GM19463 (cell line): ENCODE data around the gene PEX5L.
"Not testable (repeated sequence)": the region's sequence is repeated elsewhere in the genome, so short reads cannot be mapped to it uniquely, and the experiment has no call there.

Experiments used
- ATAC-seq: cut with Tn5 transposase; IDR thresholded peaks from one replicate; pipeline ENCODE4 v1.9.1; 2021; ENCODE audit warnings: mild to moderate bottlenecking, moderate library complexity; ENCODE audit not compliant: unreplicated experiment

The PEX5L gene

GRCh38 chr3:179794355-179794754 is 242.4 kb downstream of the PEX5L start:
- ATAC-seq, result no peak

GRCh38 chr3:179791793-179792192 is 244.9 kb downstream of the PEX5L start:
- ATAC-seq, result no peak

- no peak for ATAC-seq
These were observed 247.7 kb downstream of the PEX5L start for GRCh38 chr3:179788996-179789395.

GRCh38 chr3:179782841-179783240 is 253.9 kb downstream of the PEX5L start:
- ATAC-seq, result not testable (repeated sequence)

- ATAC-seq, result no peak
These were observed 261.2 kb downstream of the PEX5L start for GRCh38 chr3:179775416-179776122.

GRCh38 chr3:179772297-179772696 is 264.4 kb downstream of the PEX5L start:
- ATAC-seq, result no peak

- ATAC-seq, result no peak
These were observed 264.9 kb downstream of the PEX5L start for GRCh38 chr3:179771797-179772196.

GRCh38 chr3:179769411-179770247 is 267.1 kb downstream of the PEX5L start:
- ATAC-seq, result no peak

GRCh38 chr3:179768080-179768479 is 268.7 kb downstream of the PEX5L start:
- no peak for ATAC-seq

GRCh38 chr3:179766416-179767133 is 270.2 kb downstream of the PEX5L start:
- ATAC-seq, result no peak

GRCh38 chr3:179765396-179765795 is 271.3 kb downstream of the PEX5L start:
- ATAC-seq, result no peak

- no peak for ATAC-seq
These were observed 275.8 kb downstream of the PEX5L start for GRCh38 chr3:179760944-179761343.

- ATAC-seq, result no peak
These were observed 285.9 kb downstream of the PEX5L start for GRCh38 chr3:179750720-179751328.

- no peak for ATAC-seq
These were observed 291.0 kb downstream of the PEX5L start for GRCh38 chr3:179745716-179746115.

GRCh38 chr3:179745079-179745478 is 291.7 kb downstream of the PEX5L start:
- ATAC-seq, result no peak
